Stimulated activated CD8-positive, alpha-beta memory T cell treated with anti-CD3 and anti-CD28 coated beads, Interleukin-15, amount 100 ng/mL, for 24 hours (primary cell): ENCODE results near the gene UBAC2.

Experiments
- DNase-seq: peaks from one replicate; pipeline ENCODE4 v3.0.0-alpha.2; 2020; ENCODE audit warnings: low read depth

UBAC2 gene

GRCh38 chr13:99313501-99313900, 112.8 kb downstream of the UBAC2 start:
- DNase-seq = no peak

- DNase-seq = no peak
Observed at GRCh38 chr13:99313941-99314340, 113.3 kb downstream of the UBAC2 start.

GRCh38 chr13:99314640-99315176, 114.1 kb downstream of the UBAC2 start:
- no peak for DNase-seq

GRCh38 chr13:99315186-99315585, 114.5 kb downstream of the UBAC2 start:
- no peak for DNase-seq

- DNase-seq = no peak
Observed at GRCh38 chr13:99316224-99316623, 115.6 kb downstream of the UBAC2 start.

GRCh38 chr13:99316657-99317256, 116.1 kb downstream of the UBAC2 start:
- no peak for DNase-seq

- no peak for DNase-seq
Observed at GRCh38 chr13:99320693-99321481, 120.2 kb downstream of the UBAC2 start.

GRCh38 chr13:99321709-99322108, 121.1 kb downstream of the UBAC2 start:
- no peak for DNase-seq

GRCh38 chr13:99322297-99323103, 121.8 kb downstream of the UBAC2 start:
- no peak for DNase-seq

- no peak for DNase-seq
Observed at GRCh38 chr13:99323488-99323887, 122.8 kb downstream of the UBAC2 start.

GRCh38 chr13:99326012-99326411, 125.4 kb downstream of the UBAC2 start:
- no peak for DNase-seq

- no peak for DNase-seq
Observed at GRCh38 chr13:99327126-99327525, 126.5 kb downstream of the UBAC2 start.

- DNase-seq = no peak
Observed at GRCh38 chr13:99327761-99328160, 127.1 kb downstream of the UBAC2 start.

- DNase-seq = no peak
Observed at GRCh38 chr13:99329477-99329876, 128.8 kb downstream of the UBAC2 start.

- no peak for DNase-seq
Observed at GRCh38 chr13:99330942-99331341, 130.3 kb downstream of the UBAC2 start.

GRCh38 chr13:99331881-99332293, 131.2 kb downstream of the UBAC2 start:
- DNase-seq = no peak

GRCh38 chr13:99332456-99332855, 131.8 kb downstream of the UBAC2 start:
- no peak for DNase-seq

- DNase-seq = no peak
Observed at GRCh38 chr13:99334221-99334620, 133.6 kb downstream of the UBAC2 start.

GRCh38 chr13:99335087-99335486, 134.4 kb downstream of the UBAC2 start:
- no peak for DNase-seq

GRCh38 chr13:99335603-99336002, 134.9 kb downstream of the UBAC2 start:
- no peak for DNase-seq

GRCh38 chr13:99339230-99339721, 138.6 kb downstream of the UBAC2 start:
- DNase-seq = no peak

GRCh38 chr13:99339736-99340397, 139.2 kb downstream of the UBAC2 start:
- DNase-seq = no peak
